Naive thymus-derived CD4-positive, alpha-beta T cell (primary cell): ENCODE results near the gene DNAJC3. TPM values are rescaled to one million over a fixed set of nuclear protein-coding genes. Genes with fewer than 3 reads are reported as not detected.
"Not testable (repeated sequence)": the region's sequence is repeated elsewhere in the genome, so short reads cannot be mapped to it uniquely, and the experiment has no call there.

Source experiments
- ATAC-seq: fragments of 150-1000 bp; cut with Tn5 transposase; 2 replicates; pipeline ENCODE4 v1.10.0; 2021; ENCODE audit warnings: mild to moderate bottlenecking, moderate library complexity
- CTCF ChIA-PET: fragments of 350-600 bp; sonication (Branson Sonifier 250); formaldehyde crosslinking; loops from one replicate; lab custom pipeline; 2021; ENCODE audit warnings: antibody characterized with exemption; lab: Charles Lee
- POLR2A ChIA-PET: fragments of 350-600 bp; sonication (Branson Sonifier 250); formaldehyde crosslinking; loops from one replicate; lab custom pipeline; 2021; ENCODE audit warnings: antibody characterized with exemption, inconsistent platforms; lab: Charles Lee
- DNase-seq, 9 donors: peaks; one replicate each; pipeline versions ENCODE4 v3.0.0 to v3.0.0-alpha.2; 2020 to 2022; ENCODE audit warnings: mixed read lengths in 1 of 9
- H3K27ac ChIP-seq: one replicate; pipeline ENCODE4 v1.7.0; 2013; ENCODE audit warnings: mild to moderate bottlenecking, low read depth, low read length, moderate library complexity
- H3K27me3 ChIP-seq, 2 donors: one replicate each; pipeline ENCODE4 v1.7.0; 2013; ENCODE audit warnings: low read length in 2 of 2, mild to moderate bottlenecking in 2 of 2, moderate library complexity in 2 of 2; ENCODE audit not compliant: control insufficient read depth in 2 of 2, insufficient read depth in 2 of 2
- H3K36me3 ChIP-seq, 3 experiments: 1 replicate in 2 of 3; 2 replicates in 1 of 3; pipeline ENCODE4 v1.7.0; 2013; ENCODE audit warnings: low read length in 3 of 3, mild to moderate bottlenecking in 3 of 3, moderate library complexity in 1 of 3; ENCODE audit not compliant: insufficient read depth in 3 of 3, control insufficient read depth in 2 of 3
- H3K4me1 ChIP-seq, 2 donors: one replicate each; pipeline ENCODE4 v1.7.0; 2013; ENCODE audit warnings: low read length in 2 of 2, mild to moderate bottlenecking in 2 of 2, moderate library complexity in 1 of 2; ENCODE audit not compliant: control insufficient read depth in 2 of 2, insufficient read depth in 2 of 2
- H3K4me3 ChIP-seq: 2 replicates; pipeline ENCODE4 v1.7.0; 2013; ENCODE audit warnings: mild to moderate bottlenecking, low read length
- H3K9me3 ChIP-seq, 3 experiments: 1 replicate in 2 of 3; 2 replicates in 1 of 3; pipeline ENCODE4 v1.7.0; 2013; ENCODE audit warnings: low read length in 3 of 3; ENCODE audit not compliant: control insufficient read depth in 2 of 3
- H3K27ac Mint-ChIP-seq, 9 donors: one replicate each; pipeline ENCODE4 v1.8.0; 2020 to 2022; ENCODE audit warnings: mixed read lengths in 9 of 9, mild to moderate bottlenecking in 8 of 9, moderate library complexity in 5 of 9, inconsistent platforms in 2 of 9
- H3K27me3 Mint-ChIP-seq, 5 donors: one replicate each; pipeline ENCODE4 v1.8.0; 2021 to 2022; ENCODE audit warnings: mixed read lengths in 5 of 5, mild to moderate bottlenecking in 1 of 5
- H3K36me3 Mint-ChIP-seq, 5 donors: one replicate each; pipeline ENCODE4 v1.8.0; 2020 to 2022; ENCODE audit warnings: mixed read lengths in 5 of 5, mild to moderate bottlenecking in 3 of 5, inconsistent platforms in 1 of 5
- H3K4me1 Mint-ChIP-seq, 7 donors: one replicate each; pipeline ENCODE4 v1.8.0; 2020 to 2022; ENCODE audit warnings: mixed read lengths in 7 of 7, mild to moderate bottlenecking in 3 of 7, inconsistent platforms in 1 of 7
- H3K4me3 Mint-ChIP-seq, 10 donors: one replicate each; pipeline ENCODE4 v1.8.0; 2020 to 2022; ENCODE audit warnings: mild to moderate bottlenecking in 10 of 10, mixed read lengths in 10 of 10, moderate library complexity in 6 of 10, inconsistent platforms in 2 of 10
- H3K9me3 Mint-ChIP-seq, 11 donors: one replicate each; pipeline ENCODE4 v1.8.0; 2020 to 2022; ENCODE audit warnings: mixed read lengths in 11 of 11, mild to moderate bottlenecking in 4 of 11, inconsistent platforms in 1 of 11, moderate library complexity in 1 of 11
- intact Hi-C, 2 donors: fragments of 100-400 bp; cut with micrococcal nuclease; formaldehyde crosslinking; loops; one replicate each; pipeline ENCODE4 v1.15.1; 2023
- polyA plus RNA-seq, 2 donors: library from polyadenylated mRNA; unstranded; fragments of 300-500 nt; fragmentation: Illumina TruSeq; gene quantifications; one replicate each; pipeline ENCODE4 v1.2.3, GENCODE V29; 2021
- total RNA-seq, 6 experiments: library from RNA in 5 of 6; stranded (reverse) in 5 of 6; gene quantifications; 1 replicate in 5 of 6; 2 replicates in 1 of 6; pipeline ENCODE4 v1.2.3 and lab custom pipeline; 2021 to 2026

Gene DNAJC3
- total and polyA plus RNA-seq, 7 experiments from 2014 or later = 11.3 to 33.0 (median 22.6) TPM

DNA sequence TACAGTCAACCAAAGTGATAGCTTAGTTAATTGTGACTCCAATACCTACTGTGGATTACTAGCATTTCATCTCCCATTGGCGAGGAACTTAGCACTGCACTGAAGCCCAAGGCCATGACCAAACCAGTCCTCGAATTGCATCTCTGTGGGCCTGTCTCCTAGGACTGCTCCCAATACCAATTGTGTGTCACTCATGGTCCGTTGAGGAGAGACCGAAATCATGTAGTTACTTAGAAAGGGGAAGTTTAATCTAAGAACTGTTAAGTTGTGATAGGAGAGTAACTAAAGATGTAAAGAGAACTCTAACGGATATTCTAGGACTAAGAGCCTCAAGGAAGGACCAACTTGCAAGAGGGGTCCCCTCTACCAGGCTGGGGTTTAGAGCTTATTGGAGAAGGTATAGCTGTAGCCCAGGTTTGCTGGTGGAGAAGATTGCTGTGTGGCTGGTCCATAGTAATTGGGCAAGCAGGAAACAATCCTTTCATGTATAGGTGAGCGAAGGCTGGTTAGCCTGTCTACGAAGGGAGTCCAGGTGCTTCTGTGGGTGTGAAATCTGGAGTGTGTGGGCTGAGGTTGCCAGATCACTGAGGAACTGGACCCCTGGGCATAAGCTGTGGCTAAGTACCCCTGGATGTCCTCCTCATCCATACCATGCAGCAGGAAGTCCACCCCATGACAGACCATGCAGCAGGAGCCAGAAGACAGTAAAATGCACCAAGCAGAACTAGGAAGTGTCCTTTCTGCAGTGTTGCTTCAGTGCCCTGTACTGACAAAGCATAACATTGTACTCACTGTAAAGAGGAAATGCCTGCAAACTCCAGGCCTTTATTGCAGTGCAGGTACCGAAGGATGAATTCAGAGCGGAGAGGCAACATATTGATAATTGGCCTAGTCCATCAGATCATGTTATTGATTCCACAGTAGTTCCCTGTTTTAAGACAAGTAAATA, 30.8 kb downstream of the DNAJC3 start:
- ATAC-seq (peak; percentile 75), DNase-seq (no peak)
- no peaks in the 10 kb centered on the region for H3K9me3 ChIP-seq
- Mint-ChIP-seq H3K27ac (peak overlapping the region in 8 of 9 donors; percentile 0 to 84 (median 36)), H3K4me1 (peaks cover 28 to 58% (median 51%) of the 10 kb centered on the region in 7 donors), H3K27me3 (no peaks in the 10 kb centered on the region), H3K4me3 (peak overlapping the region in 4 of 10 donors; percentile 7 to 59 (median 24)), H3K9me3 (peaks cover 0 to 2% (median 0%) of the 10 kb centered on the region in 11 donors), H3K36me3 (peaks cover 5 to 58% (median 36%) of the 10 kb centered on the region in 5 donors)
- no peak overlapping the region for H3K27ac ChIP-seq
- H3K36me3 ChIP-seq = peaks cover 0 to 22% (median 1%) of the 10 kb centered on the region in 3 experiments
- intact Hi-C loops = no loop called here
- CTCF ChIA-PET = interaction anchor here (0.5 kb wide), 1 partner anchor 1164 kb away, joined by 3 read pairs; no protein-coding TSS in a partner anchor
- H3K27me3 ChIP-seq = no peaks in the 10 kb centered on the region
- H3K4me3 ChIP-seq = no peak overlapping the region
- H3K4me1 ChIP-seq = peaks cover 11 to 13% of the 10 kb centered on the region in 2 donors
- POLR2A ChIA-PET = no interaction called here

DNA sequence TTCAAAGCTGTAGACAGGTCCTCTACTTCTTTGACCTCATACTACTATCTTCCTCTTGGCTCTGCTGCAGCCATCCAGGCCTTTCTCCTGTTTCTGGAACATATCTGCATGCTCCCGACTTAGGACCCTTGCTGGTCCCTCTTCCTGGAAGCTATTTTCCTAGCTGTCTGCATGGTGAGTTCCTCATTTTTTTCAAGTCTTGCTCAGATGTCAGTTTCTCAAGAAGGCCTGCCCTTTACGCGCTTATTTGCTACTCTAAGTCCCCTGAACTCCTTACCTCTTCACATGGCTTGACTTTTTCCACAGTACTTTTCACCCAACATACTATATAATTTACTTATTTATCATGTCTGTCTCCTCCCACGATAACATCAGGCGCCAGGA, 31.4 kb downstream of the DNAJC3 start:
- Histone ChIP-seq H3K4me1 (peaks cover 11 to 13% of the 10 kb centered on the region in 2 donors), H3K4me3 (no peak overlapping the region), H3K27ac (no peak overlapping the region), H3K36me3 (peaks cover 0 to 29% (median 6%) of the 10 kb centered on the region in 3 experiments), H3K27me3 (no peaks in the 10 kb centered on the region), H3K9me3 (no peaks in the 10 kb centered on the region)
- H3K4me1 Mint-ChIP-seq = peaks cover 22 to 52% (median 44%) of the 10 kb centered on the region in 7 donors
- ChIA-PET POLR2A (no interaction called here), CTCF (no interaction called here)
- no peak for DNase-seq
- no peak overlapping the region for H3K4me3 Mint-ChIP-seq
- intact Hi-C loops = no loop called here
- H3K9me3 Mint-ChIP-seq = peaks cover 0 to 8% (median 0%) of the 10 kb centered on the region in 11 donors
- peaks cover 11 to 60% (median 43%) of the 10 kb centered on the region in 5 donors for H3K36me3 Mint-ChIP-seq
- peak overlapping the region in 1 of 9 donors; percentile 11 for H3K27ac Mint-ChIP-seq
- no peaks in the 10 kb centered on the region for H3K27me3 Mint-ChIP-seq
- no peak for ATAC-seq

- DNase-seq (no peak), ATAC-seq (no peak)
- intact Hi-C loops = no loop called here
- Mint-ChIP-seq H3K9me3 (peaks cover 0 to 10% (median 0%) of the 10 kb centered on the region in 11 donors), H3K4me3 (no peak overlapping the region), H3K27ac (no peak overlapping the region), H3K36me3 (peaks cover 11 to 62% (median 49%) of the 10 kb centered on the region in 5 donors), H3K4me1 (peaks cover 18 to 46% (median 38%) of the 10 kb centered on the region in 7 donors), H3K27me3 (no peaks in the 10 kb centered on the region)
- H3K4me1 ChIP-seq = peaks cover 11 to 13% of the 10 kb centered on the region in 2 donors
- H3K27ac ChIP-seq = no peak overlapping the region
- H3K36me3 ChIP-seq = peaks cover 0 to 30% (median 6%) of the 10 kb centered on the region in 3 experiments
- CTCF ChIA-PET = interaction anchor here (0.5 kb wide), 1 partner anchor 726 kb away, joined by 4 read pairs; no protein-coding TSS in a partner anchor
- POLR2A ChIA-PET = interaction anchor here (0.6 kb wide), 1 partner anchor 20 kb away, joined by 3 read pairs; no protein-coding TSS in a partner anchor
- H3K9me3 ChIP-seq = no peaks in the 10 kb centered on the region
- H3K27me3 ChIP-seq = no peaks in the 10 kb centered on the region
- H3K4me3 ChIP-seq = no peak overlapping the region
Observed at GRCh38 chr13:95708811-95709500, 32.0 kb downstream of the DNAJC3 start.

DNA sequence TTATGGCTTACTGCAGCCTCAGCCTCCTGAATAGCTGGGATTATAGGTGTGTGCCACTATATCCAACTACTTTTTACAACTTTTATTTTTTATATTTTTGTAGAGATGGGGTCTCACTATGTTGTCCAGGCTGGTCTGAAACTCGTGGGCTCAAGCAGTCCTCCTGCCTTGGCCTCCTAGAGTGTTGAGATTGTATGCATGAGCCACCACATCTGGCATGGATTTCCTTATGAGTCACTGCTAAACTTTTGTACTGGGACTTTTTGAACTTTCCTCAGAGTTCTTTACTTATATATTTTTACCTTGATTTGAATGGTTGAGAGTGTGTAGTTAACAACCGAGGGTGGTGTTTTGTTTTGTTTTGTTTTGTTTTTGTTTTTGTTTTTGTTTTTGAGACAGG, 33.4 kb downstream of the DNAJC3 start:
- Mint-ChIP-seq H3K4me1 (peaks cover 12 to 34% (median 28%) of the 10 kb centered on the region in 7 donors), H3K9me3 (peaks cover 0 to 10% (median 0%) of the 10 kb centered on the region in 11 donors), H3K36me3 (peaks cover 8 to 61% (median 47%) of the 10 kb centered on the region in 5 donors), H3K4me3 (no peak overlapping the region), H3K27me3 (no peaks in the 10 kb centered on the region), H3K27ac (no peak overlapping the region)
- Histone ChIP-seq H3K9me3 (no peaks in the 10 kb centered on the region), H3K4me3 (no peak overlapping the region), H3K4me1 (peaks cover 11 to 13% of the 10 kb centered on the region in 2 donors), H3K27me3 (no peaks in the 10 kb centered on the region), H3K36me3 (peaks cover 0 to 30% (median 6%) of the 10 kb centered on the region in 3 experiments), H3K27ac (no peak overlapping the region)
- ChIA-PET CTCF (no interaction called here), POLR2A (no interaction called here)
- intact Hi-C loops = no loop called here
- ATAC-seq (no peak), DNase-seq (no peak)

- H3K4me3 ChIP-seq, ATAC-seq, DNase-seq, H3K4me1 ChIP-seq, H3K4me1 Mint-ChIP-seq, CTCF ChIA-PET, H3K27me3 ChIP-seq, POLR2A ChIA-PET, H3K27me3 Mint-ChIP-seq, H3K9me3 ChIP-seq, H3K27ac ChIP-seq, H3K4me3 Mint-ChIP-seq, intact Hi-C loops: not testable (repeated sequence)
- Mint-ChIP-seq H3K9me3 (peaks cover 0 to 24% (median 4%) of the 10 kb centered on the region in 11 donors), H3K36me3 (peaks cover 8 to 75% (median 54%) of the 10 kb centered on the region in 5 donors), H3K27ac (peak overlapping the region in 1 of 9 donors; percentile 15)
- H3K36me3 ChIP-seq = peaks cover 0 to 36% (median 6%) of the 10 kb centered on the region in 3 experiments
Observed at GRCh38 chr13:95712846-95713245, 35.9 kb downstream of the DNAJC3 start.

DNA sequence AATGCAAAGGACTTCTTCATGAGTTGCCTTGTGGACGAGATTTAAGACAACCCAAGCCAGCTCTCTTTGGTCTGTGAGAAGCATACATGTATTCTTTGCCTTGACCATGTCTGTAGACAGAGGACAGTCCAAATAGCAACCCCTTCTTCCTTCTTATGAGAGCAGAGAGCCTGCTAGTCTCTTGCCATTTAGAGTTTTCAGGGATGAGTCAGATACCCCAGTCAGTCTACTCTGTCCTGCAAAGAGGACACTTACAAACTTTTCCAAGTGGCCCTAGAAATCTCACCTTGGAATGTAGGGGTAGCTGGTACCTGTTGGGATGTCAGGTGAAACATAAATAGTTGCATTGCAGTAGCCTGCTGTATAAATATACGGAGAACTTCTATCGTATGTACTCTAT, 36.7 kb downstream of the DNAJC3 start:
- ChIA-PET CTCF (no interaction called here), POLR2A (no interaction called here)
- DNase-seq (no peak), ATAC-seq (no peak)
- H3K4me3 ChIP-seq = no peak overlapping the region
- H3K27me3 ChIP-seq = no peaks in the 10 kb centered on the region
- H3K27me3 Mint-ChIP-seq = no peaks in the 10 kb centered on the region
- peaks cover 10 to 79% (median 61%) of the 10 kb centered on the region in 5 donors for H3K36me3 Mint-ChIP-seq
- H3K36me3 ChIP-seq = peaks cover 0 to 36% (median 6%) of the 10 kb centered on the region in 3 experiments
- no peak overlapping the region for H3K4me3 Mint-ChIP-seq
- H3K4me1 ChIP-seq = no peaks in the 10 kb centered on the region
- no peaks in the 10 kb centered on the region for H3K9me3 ChIP-seq
- H3K27ac Mint-ChIP-seq = no peak overlapping the region
- no peak overlapping the region for H3K27ac ChIP-seq
- H3K4me1 Mint-ChIP-seq = peaks cover 0 to 7% (median 2%) of the 10 kb centered on the region in 7 donors
- intact Hi-C loops = no loop called here
- peaks cover 0 to 24% (median 4%) of the 10 kb centered on the region in 11 donors for H3K9me3 Mint-ChIP-seq
